Activated CD4-positive, CD25-positive, alpha-beta regulatory T cell treated with anti-CD3 and anti-CD28 coated beads, Interleukin-2, amount 50 U/mL, for 72 hours (primary cell): ENCODE results near the gene PTGER3.
"Not testable (repeated sequence)": the region's sequence is repeated elsewhere in the genome, so short reads cannot be mapped to it uniquely, and the experiment has no call there.

Experiments used
- DNase-seq: peaks from one replicate; pipeline ENCODE4 v3.0.0; 2021

Gene PTGER3

DNA sequence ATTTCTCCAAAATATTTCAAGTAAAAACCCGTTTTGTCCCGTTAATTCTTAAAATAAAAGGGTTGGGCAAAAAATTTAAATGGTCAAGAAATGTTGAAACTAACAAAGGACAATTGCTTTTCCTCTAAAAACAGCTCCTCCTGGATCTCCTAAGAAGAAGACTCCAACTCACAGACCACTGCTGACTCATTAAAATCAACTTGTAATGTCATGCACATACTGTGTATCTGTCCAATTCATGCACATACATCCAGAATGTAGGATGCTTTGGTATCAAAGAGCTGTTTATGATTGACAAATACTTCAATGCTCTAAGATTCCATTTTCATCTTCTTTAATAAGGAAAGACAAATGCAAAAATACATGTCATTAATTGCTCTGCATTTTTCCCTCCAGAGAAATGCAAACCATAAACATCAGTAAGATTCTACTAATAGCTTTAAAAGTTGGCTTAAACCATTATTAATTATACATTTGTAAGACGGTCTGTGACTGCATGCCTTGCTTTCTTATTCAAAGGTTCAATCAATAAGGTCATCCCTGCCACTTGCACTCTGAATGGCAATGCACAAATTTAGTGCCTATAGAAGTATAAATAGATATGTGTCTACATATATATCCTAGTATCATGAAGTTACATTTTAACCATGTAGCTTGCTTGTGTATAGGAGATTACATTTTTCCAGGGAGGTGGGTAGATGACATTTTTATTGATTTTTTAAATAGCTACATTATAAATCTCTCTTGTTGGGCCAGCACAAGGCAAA lies 44.7 kb downstream of the PTGER3 start:
- no peak for DNase-seq

- DNase-seq, result no peak
Measured at GRCh38 chr1:71001624-71002023, 46.0 kb downstream of the PTGER3 start.

DNA sequence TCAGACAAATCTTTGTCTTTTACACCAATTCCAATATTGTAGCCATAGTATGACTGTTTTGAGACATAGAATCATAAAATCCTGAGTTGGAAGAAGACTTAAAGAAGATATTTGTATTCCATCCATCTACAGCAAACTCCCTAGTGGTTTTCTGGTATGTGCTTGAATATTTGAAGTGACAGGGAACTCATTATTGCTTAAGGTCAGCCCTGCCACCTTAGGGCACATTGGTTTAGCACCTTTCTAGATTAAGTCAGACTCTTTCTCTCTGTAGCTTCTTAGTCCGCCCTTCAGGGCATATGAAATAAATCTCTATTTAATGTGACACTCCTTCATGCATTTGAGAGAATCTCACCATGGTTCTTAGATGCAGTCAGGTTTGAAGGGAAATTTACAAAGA lies 49.8 kb downstream of the PTGER3 start:
- no peak for DNase-seq

GRCh38 chr1:70994753-70995268 lies 52.8 kb downstream of the PTGER3 start:
- DNase-seq, result no peak

GRCh38 chr1:70993798-70994197 lies 53.8 kb downstream of the PTGER3 start:
- no peak for DNase-seq

GRCh38 chr1:70992521-70992920 lies 55.1 kb downstream of the PTGER3 start:
- DNase-seq, result no peak

DNA sequence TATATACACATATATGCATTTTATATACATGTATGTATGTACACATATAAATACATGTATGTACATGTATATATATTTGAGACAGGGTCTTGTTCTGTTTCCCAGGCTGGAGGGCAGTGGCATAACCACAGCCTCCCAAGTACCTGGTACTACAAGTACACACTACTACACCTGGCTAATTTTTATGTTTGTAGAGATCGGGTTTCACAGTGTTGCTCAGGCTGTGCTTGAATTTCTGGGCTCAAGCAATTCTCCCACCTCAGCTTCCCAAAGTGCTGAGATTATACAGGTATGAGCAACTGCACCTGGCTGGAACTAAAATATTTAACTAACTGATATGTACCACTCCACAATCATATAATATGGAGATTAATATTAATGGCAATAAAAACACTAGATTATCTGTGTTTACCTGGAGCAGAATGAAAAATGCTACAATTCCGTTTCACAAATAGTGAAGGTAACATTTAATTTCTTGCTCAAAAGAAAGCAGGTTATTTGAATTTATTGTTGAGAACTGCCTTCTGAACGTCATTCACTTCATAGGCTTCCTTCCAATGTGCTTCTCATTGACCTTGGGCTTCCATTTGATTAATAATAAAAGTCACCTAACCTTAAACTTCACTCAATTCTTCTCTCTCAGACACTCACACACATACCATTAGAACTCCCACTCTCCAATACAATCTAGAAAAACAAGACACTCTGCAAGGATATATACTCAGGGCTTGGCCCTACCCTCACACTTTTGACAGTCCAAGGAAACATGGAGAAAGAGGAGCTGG lies 57.0 kb downstream of the PTGER3 start:
- no peak for DNase-seq

DNA sequence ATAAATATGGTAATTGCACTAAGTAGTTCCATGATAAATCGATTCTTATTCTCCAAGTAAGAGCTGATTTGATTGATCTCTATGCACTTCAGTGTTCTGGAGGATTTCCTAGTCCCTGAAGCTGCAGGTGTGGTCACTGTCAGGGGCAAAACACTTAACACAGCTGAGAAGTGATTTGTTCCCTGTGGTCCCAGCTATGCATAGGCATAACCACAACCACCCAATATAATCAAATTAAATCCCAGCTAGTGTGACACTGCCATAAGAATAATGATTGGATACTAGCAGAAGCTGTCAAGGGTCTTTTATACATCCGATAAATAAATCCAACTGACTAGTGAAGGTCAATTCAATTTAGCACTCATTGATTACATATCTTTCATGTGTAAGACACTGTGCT lies 60.1 kb downstream of the PTGER3 start:
- no peak for DNase-seq

DNA sequence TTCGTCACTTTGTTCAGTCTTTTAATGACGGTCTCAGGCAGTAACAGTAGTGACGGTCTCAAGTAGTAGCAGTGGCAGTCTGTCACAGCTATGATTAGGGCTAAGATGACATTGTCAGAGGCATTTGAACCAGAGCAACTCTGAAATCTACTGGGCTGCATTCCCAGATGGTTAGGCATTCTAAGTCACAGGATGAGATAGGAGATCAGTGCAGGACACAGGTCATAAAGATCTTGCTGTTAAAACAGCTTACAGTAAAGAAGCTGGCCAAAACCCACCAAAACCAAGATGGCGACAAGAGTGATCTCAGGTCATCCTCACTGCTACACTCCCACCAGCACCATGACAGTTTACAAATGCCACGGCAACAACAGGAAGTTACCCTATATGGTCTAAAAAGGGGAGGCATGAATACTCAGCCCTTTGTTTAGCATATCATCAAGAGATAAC lies 61.8 kb downstream of the PTGER3 start:
- not testable (repeated sequence) for DNase-seq

- DNase-seq, result not testable (repeated sequence)
Measured at GRCh38 chr1:70985278-70985677, 62.3 kb downstream of the PTGER3 start.

DNA sequence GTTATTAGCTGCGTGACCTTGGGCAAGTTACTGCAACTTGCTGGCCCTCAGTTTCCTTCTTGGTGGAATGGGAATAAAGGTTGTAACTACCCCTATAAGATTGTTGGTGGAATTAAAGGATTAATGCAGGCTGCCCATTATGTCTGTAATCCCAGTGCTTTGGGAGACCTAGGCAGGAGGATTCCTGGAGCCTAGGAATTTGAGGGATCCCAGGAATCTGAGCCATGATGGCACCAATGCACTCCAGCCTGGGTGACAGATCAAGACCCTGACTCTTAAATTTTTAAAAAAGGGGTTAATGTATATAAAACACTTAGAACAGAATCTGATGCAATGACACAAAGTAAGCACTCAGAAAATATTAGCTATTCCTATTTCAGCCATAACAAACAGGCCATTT lies 67.3 kb downstream of the PTGER3 start:
- DNase-seq, result no peak

DNA sequence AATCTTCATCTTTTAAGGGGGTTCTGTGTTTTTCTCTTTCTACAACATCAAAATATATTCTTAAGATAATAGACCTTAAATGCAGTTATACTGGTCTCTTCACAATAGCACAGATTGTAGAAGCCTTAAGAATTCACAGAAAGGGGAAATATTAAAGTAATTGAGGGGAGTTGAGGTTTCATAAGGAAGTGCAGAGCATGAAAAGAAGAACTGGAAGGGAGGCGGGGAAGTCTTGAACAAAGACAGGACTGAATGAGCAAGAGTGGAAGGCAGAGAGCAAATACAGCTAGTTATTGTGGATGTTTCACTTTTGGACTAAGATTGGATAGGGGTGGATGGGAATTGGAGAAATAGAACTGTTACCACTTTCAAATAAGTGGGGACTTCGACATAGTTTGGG lies 67.7 kb downstream of the PTGER3 start:
- DNase-seq, result no peak

GRCh38 chr1:70979313-70979712 lies 68.3 kb downstream of the PTGER3 start:
- no peak for DNase-seq

- DNase-seq, result no peak
Measured at GRCh38 chr1:70978623-70979022, 69.0 kb downstream of the PTGER3 start.

GRCh38 chr1:70977575-70977974 lies 70.0 kb downstream of the PTGER3 start:
- DNase-seq, result no peak

GRCh38 chr1:70977041-70977440 lies 70.6 kb downstream of the PTGER3 start:
- DNase-seq, result no peak

- no peak for DNase-seq
Measured at GRCh38 chr1:70973754-70974153, 73.9 kb downstream of the PTGER3 start.

- no peak for DNase-seq
Measured at GRCh38 chr1:70970407-70970806, 77.2 kb downstream of the PTGER3 start.

DNA sequence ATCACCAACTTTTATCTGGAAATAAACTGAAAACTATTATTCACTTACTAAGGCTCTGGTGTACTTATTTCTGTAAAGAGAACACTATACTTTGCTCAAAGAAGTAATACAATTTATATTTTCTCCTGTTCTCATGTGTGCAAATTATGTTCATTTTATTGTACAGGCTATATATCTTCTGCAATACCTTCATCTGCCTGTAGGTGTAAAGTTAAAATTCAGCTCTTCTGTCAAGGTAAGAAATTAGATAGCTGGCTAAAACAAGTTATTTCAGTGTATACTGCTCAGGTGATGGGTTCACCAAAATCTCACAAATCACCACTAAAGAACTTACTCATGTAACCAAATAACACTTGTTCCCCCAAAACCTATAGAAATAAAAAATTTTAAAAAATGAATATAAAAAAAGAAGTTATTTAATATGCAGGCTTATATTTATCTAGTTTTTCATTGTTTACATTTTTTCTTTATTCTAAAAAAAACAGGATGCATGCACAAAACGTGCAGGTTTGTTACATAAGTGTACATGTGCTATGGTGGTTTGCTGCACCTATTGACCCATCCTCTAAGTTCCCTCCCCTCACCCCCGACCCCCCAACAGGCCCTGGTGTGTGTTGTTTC lies 81.5 kb downstream of the PTGER3 start:
- DNase-seq, result no peak

DNA sequence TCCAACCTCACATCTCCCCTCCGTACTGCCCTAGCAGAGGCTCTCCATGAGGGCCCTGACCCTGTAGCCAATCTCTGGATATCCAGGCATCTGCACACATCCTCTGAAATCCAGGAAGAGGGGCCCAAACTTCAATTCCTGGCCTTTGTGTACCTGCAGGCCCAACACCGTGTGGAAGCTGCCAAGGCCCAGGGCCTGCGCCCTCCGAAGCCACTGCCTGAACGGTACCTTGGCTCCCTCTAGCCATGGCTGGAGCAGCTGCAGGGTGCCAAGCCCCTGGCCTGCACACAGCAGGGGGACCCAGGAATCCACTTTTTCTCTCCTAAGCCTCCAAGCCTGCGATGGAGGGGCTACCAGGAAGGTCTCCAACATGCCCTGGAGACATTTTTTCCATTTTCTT lies 84.2 kb downstream of the PTGER3 start:
- no peak for DNase-seq

- DNase-seq, result no peak
Measured at GRCh38 chr1:70961374-70961975, 86.1 kb downstream of the PTGER3 start.

DNA sequence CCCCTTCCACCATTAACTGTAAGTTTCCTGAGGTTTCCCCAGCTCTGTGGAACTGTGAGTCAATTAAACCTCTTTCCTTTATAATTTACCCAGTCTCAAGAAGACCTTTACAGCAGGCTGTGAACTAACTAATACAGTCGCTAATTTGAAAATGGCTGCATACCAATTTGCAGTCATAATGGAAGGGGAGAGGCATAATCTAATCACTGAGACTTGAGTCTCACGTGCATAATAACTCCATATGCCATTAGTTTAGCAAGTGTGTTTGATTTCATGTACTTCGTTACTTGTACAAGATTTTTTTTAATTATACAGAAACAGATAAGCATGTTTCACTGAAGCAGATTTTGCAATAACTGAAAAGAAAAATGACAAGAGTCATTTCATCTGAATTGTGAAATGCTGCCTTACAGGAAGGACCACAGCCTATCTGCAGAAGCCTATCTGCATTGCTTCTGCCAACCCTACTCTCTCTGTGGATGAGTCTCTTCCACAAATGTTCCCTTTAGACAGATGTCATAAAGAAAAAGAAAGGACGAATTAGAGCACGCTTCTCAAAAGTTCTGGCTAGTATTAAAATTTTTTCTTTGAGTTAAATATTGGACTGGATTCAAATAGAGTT lies 99.1 kb downstream of the PTGER3 start:
- DNase-seq, result no peak

DNA sequence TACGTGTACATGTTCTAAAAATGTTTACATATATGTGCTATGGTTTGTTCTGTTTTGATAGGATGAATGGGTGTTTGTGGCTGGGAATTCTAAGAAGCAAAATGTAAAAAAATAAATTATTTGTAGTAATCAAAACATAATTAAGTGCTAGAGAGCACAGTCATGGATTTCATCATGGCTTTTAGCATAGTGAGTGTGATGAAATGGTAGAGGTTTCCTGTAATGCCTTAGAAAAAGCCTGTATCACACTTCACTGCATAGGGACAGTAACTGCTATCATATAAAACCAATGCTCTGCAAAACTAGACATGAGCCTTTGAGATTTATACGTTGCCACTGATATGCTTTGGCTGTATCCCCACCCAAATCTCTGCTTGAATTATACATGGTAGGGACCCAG lies 99.8 kb downstream of the PTGER3 start:
- DNase-seq, result no peak
